ENCODE data around the gene SUV39H1. TPM values are rescaled to one million over a fixed set of nuclear protein-coding genes. Genes with fewer than 3 reads are reported as not detected.
A peak's percentile ranks its signal among the peaks of the same experiment; 100 is the strongest.

The SUV39H1 gene
- total RNA-seq, 3 donors from 2014 or later (not counting 1 experiment from before 2014, with no cell fraction given) = 9.2 to 11.6 (median 11.0) TPM

DNA sequence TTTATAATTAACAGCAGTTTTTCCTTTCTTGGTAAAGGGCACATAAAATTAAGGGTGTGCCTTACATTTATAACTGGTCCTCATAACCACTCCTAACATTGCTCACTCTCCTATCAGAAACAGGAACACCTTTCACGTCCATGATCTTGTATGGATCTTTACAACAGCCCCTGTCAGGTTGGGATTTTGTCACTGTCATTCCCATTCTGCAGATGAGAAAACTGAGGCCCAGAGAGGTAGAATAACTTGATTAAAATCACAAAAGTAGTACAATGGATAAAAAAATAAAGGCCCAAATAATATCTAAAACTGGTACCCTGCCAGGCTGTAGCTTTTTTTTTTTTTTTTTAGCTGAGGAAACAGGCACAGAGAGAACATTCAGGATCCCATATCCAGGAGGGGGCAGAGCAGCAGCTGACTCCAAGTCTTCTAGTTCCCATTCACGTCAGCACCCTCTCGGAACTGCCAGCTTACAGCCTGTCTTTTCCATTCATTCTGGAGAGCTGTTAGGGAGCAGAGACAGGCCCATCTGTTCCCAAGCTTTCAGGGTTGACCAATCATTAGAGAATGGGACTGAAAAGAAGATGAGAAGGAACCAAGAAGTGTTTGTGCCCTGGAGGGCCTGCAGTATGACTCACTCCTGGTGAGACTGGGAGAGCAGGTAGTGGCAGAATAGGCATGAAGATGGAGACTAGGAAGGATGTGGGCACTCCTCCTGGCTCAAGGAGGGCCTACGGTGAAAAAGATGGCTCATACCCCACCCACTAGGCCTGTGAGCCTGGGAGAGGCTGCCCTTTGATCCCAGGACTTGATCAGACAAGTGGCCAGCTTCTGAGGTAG, 7.3 kb downstream of the SUV39H1 start:
- intact Hi-C loops (cut with micrococcal nuclease) = no loop called here
- peaks cover 5% of the 10 kb centered on the region for H3K4me1 ChIP-seq (ENCODE audit: control insufficient read depth, insufficient read depth, low read length)
- Mint-ChIP-seq H3K27ac (peak overlapping the region in 1 of 2 donors; percentile 51), H3K36me3 (no peaks in the 10 kb centered on the region), H3K27me3 (ENCODE audit: low read depth in 2 of 2) (no peaks in the 10 kb centered on the region), H3K4me3 (no peak overlapping the region), H3K9me3 (no peaks in the 10 kb centered on the region), H3K4me1 (peaks cover 0 to 11% of the 10 kb centered on the region in 2 donors)
- TF ChIP-seq, protein P1, sequence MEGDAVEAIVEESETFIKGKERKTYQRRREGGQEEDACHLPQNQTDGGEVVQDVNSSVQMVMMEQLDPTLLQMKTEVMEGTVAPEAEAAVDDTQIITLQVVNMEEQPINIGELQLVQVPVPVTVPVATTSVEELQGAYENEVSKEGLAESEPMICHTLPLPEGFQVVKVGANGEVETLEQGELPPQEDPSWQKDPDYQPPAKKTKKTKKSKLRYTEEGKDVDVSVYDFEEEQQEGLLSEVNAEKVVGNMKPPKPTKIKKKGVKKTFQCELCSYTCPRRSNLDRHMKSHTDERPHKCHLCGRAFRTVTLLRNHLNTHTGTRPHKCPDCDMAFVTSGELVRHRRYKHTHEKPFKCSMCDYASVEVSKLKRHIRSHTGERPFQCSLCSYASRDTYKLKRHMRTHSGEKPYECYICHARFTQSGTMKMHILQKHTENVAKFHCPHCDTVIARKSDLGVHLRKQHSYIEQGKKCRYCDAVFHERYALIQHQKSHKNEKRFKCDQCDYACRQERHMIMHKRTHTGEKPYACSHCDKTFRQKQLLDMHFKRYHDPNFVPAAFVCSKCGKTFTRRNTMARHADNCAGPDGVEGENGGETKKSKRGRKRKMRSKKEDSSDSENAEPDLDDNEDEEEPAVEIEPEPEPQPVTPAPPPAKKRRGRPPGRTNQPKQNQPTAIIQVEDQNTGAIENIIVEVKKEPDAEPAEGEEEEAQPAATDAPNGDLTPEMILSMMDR (IDR thresholded peaks at IDR 0.05) = no peak
- no peak overlapping the region for H3K27ac ChIP-seq (ENCODE audit: low read length)
- WGBS (ENCODE audit: insufficient coverage) = 86% methylated on average over 2 of the region's 4 CpGs
- no peaks in the 10 kb centered on the region for H3K27me3 ChIP-seq (ENCODE audit: control insufficient read depth, insufficient read depth, low read length)
- no peaks in the 10 kb centered on the region for H3K9me3 ChIP-seq (ENCODE audit: control insufficient read depth, insufficient read depth, low read length)
- ATAC-seq (no peak), DNase-seq (no peak)
- H3K4me3 ChIP-seq (ENCODE audit: low read length) = no peak overlapping the region
- H3K36me3 ChIP-seq (ENCODE audit: control insufficient read depth, insufficient read depth, low read length) = peaks cover 20% of the 10 kb centered on the region

DNA sequence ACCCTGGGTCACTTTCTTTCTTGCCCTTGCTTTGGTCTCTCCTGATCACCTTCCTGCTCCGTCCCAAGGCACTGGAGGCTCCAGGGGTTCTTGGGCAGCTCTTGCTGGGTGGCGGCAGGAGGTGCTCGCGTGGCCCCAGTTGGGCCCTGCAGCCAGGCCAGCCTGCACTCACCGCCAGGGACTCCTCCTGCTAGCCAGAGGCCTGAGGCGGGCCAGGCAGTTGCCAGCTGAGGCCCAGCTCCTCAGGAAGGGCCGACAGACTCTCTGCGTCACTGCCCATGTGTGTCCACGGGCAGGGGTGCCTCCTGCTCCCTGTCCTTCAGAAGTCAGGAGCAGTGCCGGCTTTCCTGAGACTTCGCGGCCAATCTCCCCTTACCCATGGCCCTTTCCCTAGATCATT, 9.3 kb downstream of the SUV39H1 start:
- Mint-ChIP-seq H3K9me3 (no peaks in the 10 kb centered on the region), H3K27me3 (ENCODE audit: low read depth in 2 of 2) (no peaks in the 10 kb centered on the region), H3K27ac (no peak overlapping the region), H3K4me1 (peaks cover 2 to 16% of the 10 kb centered on the region in 2 donors), H3K36me3 (no peaks in the 10 kb centered on the region), H3K4me3 (no peak overlapping the region)
- peaks cover 16% of the 10 kb centered on the region for H3K36me3 ChIP-seq (ENCODE audit: control insufficient read depth, insufficient read depth, low read length)
- TF ChIP-seq, protein P1 (IDR thresholded peaks at IDR 0.05) = no peak
- DNase-seq (no peak), ATAC-seq (no peak)
- peaks cover 7% of the 10 kb centered on the region for H3K4me1 ChIP-seq (ENCODE audit: control insufficient read depth, insufficient read depth, low read length)
- H3K4me3 ChIP-seq (ENCODE audit: low read length) = no peak overlapping the region
- no peaks in the 10 kb centered on the region for H3K9me3 ChIP-seq (ENCODE audit: control insufficient read depth, insufficient read depth, low read length)
- 97% methylated on average over 12 of the region's 12 CpGs for WGBS (ENCODE audit: insufficient coverage)
- intact Hi-C loops (cut with micrococcal nuclease) = no loop called here
- no peaks in the 10 kb centered on the region for H3K27me3 ChIP-seq (ENCODE audit: control insufficient read depth, insufficient read depth, low read length)
- H3K27ac ChIP-seq (ENCODE audit: low read length) = no peak overlapping the region

DNA sequence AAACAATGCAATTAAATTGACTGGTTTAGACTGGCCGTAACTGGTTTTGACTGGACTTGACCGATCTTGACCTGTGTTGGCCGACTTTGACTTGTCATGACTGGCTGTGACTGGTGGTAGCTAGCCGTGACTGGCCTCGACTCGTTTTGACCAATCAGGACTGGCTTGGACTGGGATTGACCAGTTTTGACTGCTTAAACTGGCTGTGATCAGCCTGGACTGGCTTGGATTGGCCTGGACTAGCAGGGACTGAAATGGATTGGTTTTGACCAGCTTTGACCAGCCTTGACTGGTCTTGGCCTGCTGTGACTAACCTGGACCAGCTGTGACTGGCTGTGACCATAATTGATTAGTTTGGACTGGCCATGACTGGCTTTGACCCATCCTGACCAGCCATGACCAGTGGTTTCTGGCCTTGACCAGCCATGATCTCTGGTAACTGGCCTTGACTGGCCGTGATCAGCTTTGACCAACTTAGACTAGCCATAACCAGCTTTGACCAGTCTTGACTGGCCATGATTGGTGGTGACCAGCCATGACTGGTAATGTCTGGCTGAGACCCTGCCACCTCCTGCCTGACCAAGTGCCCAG, 13.1 kb downstream of the SUV39H1 start:
- Mint-ChIP-seq H3K27ac (no peak overlapping the region), H3K9me3 (no peaks in the 10 kb centered on the region), H3K4me1 (peaks cover 40 to 48% of the 10 kb centered on the region in 2 donors), H3K4me3 (no peak overlapping the region), H3K36me3 (no peaks in the 10 kb centered on the region), H3K27me3 (ENCODE audit: low read depth in 2 of 2) (peaks cover 0 to 11% of the 10 kb centered on the region in 2 donors)
- intact Hi-C loops (cut with micrococcal nuclease) = loop anchor here (10.0 kb wide), 1 partner anchor 225 kb away; no protein-coding TSS in a partner anchor
- no peak for ATAC-seq
- Histone ChIP-seq H3K4me1 (ENCODE audit: control insufficient read depth, insufficient read depth, low read length) (peaks cover 35% of the 10 kb centered on the region), H3K27me3 (ENCODE audit: control insufficient read depth, insufficient read depth, low read length) (no peaks in the 10 kb centered on the region), H3K36me3 (ENCODE audit: control insufficient read depth, insufficient read depth, low read length) (peaks cover 5% of the 10 kb centered on the region), H3K27ac (ENCODE audit: low read length) (no peak overlapping the region), H3K9me3 (ENCODE audit: control insufficient read depth, insufficient read depth, low read length) (no peaks in the 10 kb centered on the region), H3K4me3 (ENCODE audit: low read length) (no peak overlapping the region)
- TF ChIP-seq, protein P1 (IDR thresholded peaks at IDR 0.05) = no peak
- 98% methylated on average over 7 of the region's 7 CpGs for WGBS (ENCODE audit: insufficient coverage)
- DNase-seq = no peak
